ENCODE measurements around the gene ELMO3.

GRCh38 chr16:67156143-67156844, 42.6 kb upstream of the ELMO3 start:
- TF ChIP-seq IRF1 (CRISPR knock-in tag; IDR thresholded peaks at IDR 0.05; ENCODE audit: low read depth), result no peak
- no peak for TF ChIP-seq ZKSCAN8 (CRISPR knock-in tag; IDR thresholded peaks at IDR 0.05; ENCODE audit: borderline replicate concordance)

All from HepG2 (cell line).